Measurements from ENCODE around the gene RNU6-9.
"Not testable (repeated sequence)": the region's sequence is repeated elsewhere in the genome, so short reads cannot be mapped to it uniquely, and the experiment has no call there.

The RNU6-9 gene

DNA sequence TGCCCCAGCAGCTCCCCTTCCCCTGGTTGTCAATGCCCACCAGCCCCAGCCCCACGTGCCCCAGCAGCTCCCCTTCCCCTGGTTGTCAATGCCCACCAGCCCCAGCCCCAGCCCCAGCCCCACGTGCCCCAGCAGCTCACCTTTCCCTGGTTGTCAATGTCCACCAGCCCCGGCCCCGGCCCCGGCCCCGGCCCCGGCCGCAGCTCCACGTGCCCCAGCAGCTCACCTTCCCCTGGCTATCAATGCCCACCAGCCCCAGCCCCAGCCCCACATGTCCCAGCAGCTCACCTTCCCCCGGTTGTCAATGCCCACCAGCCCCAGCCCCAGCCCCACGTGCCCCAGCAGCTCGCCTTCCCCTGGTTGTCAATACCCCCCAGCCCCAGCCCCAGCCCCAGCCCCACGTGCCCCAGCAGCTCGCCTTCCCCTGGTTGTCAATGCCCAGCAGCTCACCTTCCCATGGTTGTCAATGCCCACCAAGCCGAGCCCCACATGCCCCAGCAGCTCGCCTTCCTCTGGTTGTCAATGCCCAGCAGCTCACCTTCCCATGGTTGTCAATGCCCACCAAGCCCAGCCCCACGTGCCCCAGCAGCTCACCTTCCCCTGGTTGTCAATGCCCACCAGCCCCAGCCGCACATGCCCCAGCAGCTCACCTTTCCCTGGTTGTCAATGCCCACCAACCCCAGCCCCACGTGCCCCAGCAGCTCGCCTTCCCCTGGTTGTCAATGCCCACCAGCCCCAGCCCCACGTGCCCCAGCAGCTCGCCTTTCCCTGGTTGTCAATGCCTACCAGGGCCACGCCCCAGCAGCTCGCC, 14.3 kb upstream of the RNU6-9 start:
- not testable (repeated sequence) for DNase-seq

DNA sequence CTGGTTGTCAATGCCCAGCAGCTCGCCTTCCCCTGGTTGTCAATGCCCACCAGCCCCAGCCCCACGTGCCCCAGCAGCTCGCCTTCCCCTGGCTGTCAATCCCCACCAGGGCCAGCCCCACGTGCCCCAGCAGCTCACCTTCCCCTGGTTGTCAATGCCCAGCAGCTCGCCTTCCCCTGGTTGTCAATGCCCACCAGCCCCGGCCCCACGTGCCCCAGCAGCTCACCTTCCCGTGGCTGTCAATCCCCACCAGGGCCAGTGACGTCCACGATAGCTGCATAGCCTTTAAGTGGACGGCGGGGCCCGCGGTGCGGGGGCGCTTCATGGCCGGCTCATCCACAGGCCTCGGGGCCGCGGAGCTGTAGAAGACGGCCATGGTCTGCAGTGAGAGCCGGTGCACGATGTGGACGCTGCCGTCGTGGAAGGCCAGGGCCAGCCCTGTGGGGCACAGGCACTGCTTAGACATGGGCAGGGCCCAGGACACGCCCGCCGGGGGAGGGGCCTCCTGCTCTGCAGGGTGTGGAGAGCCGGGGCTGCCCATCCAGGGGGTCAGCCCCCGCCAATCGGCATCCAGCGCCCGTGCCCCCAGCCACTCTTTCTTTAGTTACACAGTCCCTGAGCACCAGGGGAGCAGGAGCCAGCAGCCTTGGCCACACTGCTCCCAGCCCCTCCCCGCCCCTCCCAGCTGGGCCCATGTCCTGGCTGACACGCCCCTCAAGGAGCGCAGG, 13.4 kb upstream of the RNU6-9 start:
- DNase-seq: no peak

DNA sequence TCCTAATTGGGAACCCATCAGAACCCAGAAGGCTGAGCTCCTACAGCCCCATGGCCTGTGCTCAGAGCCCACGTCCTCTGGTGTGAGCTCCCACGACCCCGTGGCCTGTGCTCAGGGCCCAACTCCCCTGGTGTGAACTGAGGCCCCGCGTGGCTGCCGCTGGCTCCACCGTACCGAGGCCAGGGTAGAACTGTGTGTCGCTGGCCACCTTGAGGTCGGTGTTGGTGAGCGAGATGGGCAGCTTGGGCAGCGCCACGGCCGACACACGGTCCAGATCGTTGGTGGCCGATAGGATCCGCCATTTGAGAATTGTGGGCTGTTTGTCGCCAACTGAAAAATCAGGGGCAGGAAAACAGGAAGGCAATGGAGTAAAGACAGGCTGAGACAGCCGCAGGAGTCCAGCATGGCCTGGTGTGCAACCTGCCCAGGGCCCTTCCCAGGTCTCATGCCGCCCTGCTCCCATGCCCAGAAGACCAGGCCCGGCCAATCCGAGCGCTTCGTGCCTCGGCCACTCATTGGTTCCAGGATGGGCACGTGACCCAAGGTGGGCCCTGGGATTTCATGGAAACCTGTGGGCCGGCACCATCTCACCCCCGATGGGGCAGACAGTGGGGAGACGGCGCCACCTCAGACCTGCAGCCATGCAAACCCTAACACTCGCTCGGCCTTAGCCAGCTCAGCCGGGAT, 11.8 kb upstream of the RNU6-9 start:
- no peak for DNase-seq

DNA sequence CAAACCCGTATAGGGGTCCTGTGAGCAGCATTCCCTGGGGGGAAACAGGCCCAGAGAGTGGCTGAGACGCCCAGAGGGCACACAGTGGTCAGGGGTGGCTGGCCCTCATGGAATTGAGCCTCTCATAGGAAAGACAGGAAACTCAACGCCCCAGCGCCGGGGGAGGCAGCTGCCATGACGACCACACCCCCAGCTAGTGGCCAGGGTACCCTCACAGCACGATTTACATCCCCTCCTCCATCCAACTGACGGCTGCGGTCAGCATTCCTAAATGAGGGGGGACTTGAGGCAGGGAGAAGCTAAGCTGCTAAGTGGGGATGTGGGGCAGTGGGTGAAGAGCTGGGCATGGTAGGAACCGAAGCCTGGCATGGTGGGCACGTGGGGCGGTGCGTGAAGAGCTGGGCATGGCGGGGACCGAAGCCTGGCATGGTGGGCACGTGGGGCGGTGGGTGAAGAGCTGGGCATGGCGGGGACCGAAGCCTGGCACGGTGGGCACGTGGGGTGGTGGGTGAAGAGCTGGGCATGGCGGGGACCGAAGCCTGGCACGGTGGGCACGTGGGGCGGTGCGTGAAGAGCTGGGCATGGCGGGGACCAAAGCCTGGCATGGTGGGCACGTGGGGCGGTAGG, 10.3 kb upstream of the RNU6-9 start:
- no peak for DNase-seq

DNA sequence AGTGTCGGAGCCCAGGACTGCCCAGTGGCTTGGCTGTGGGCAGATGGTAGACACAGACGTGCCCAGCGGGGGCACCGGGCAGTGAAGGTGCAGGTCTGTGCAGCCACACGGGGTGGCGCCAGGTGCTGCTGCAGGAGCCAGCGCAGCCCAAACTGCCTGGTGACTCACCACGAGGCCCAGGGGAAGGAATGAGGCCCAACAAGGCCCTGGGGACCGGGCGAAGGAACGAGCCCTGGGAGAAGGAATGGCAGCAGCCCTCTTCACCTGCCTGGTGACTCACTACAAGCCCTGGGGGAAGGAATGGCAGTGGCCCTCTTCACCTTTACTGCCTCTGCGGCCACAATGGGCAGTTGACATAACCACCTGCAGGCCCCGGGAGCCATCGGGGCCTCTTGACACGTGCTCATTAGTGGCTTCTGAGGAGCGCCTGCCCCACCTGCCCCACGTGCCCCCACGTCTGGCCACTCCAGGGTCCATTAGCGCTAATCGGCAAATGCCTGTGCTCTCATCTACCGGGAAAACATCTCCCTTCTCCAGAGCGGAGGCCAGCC, 9.5 kb upstream of the RNU6-9 start:
- no peak for DNase-seq

DNA sequence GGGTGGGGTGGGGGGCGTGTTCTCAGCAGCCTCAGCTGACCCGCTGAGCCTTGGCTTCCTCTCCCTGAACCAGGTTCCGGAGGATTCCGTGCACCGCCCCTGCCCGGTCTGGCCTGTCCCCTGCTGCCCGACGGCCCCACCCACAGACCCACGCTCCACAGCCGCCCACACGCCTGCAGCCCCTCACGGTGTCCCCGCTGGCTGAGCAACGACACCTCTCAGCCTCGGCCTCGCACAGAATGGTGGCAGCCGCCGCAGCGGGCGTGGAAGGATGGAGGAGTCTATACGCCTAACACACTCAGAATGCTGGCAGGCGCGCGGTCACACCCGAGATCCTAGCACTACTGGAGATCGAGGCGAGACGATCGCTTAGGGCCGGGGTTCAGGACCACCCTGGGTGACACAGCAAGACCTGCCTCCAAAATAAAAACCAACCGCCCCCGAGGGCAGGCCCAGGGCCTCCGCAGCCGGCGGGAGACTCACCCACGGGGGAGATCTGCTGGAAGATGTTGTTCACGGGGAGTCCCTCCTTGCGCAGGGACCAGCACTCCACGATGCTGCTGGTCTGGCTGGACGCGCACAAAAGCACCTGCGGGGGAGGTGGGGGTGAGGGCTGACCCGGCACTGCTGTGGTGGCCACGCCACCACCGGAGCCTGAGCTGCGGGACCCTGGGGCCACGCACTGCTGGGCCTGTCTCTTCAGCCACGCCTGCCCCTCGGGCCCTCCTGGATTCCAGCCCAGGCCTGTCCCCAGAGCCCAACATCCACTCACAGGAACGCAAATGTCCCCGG, 8.7 kb upstream of the RNU6-9 start:
- no peak for DNase-seq

DNA sequence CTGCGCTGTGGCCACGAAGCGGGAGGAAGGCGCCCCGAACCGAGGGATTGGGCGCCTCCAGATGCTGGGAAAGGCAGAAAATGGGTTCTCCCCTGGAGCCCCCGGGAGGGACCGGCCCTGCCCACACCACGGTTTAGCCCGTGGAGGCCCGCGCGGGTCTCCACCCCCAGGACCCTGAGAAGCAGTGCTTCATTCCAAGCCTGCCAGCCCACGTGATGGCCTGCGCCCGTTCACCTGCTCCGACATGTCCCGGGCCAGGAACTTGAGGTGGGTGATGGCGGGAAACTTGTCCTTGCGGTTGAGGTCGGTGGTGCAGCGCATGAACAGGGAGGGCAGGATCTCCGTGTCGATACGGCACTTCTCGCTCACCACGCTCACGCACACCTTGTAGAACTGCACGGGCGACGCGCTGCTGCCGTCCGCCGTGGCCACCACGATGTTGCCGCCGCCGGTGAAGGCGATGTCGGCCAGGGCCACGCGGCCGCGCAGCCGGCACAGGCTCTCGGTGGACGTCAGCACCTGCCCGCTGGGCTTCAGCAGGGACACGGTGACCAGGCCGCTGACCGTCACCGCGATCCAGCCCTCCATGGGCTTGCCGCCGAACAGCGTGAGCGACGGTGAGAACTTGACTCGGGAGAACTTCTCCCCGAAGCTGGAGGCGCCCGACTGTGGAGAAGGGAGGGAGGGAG, 7.6 kb upstream of the RNU6-9 start:
- no peak for DNase-seq

DNA sequence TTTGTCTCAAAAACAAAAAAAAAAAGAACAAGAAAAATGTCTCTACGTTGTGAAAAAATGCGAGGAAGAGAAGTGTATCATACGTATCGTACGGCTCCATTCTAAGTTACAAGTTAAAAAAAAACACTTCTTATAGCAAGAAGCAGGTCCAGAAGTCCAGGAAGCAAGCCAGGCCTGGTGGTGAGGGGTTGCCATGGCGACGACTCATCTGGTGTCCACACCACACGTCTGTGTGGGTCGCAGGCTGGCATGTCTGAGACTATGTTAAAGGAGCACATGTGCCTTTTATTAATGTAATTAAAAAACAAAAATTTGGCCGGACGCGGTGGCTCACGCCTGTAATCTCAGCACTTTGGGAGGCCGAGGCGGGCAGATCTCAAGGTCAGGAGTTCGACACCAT, 6.2 kb upstream of the RNU6-9 start:
- DNase-seq: no peak

DNA sequence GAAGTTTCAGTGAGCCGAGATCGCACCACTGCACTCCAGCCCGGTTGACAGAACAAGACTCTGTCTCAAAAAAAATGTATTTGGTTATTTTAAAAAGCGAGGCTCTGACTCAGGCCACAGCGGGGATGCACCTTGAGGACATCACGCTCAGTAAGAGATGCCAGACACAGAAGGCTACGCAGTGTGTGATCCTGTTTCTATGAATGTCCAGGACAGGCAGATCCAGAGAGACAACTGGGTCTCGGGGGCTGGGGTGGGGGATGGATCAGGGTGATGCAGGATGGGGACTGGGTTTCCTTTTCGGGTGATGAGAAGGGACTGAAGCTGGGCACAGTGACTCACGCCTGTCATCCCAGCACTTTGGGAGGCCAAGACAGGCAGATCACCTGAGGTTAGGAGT, 5.7 kb upstream of the RNU6-9 start:
- DNase-seq: no peak

DNA sequence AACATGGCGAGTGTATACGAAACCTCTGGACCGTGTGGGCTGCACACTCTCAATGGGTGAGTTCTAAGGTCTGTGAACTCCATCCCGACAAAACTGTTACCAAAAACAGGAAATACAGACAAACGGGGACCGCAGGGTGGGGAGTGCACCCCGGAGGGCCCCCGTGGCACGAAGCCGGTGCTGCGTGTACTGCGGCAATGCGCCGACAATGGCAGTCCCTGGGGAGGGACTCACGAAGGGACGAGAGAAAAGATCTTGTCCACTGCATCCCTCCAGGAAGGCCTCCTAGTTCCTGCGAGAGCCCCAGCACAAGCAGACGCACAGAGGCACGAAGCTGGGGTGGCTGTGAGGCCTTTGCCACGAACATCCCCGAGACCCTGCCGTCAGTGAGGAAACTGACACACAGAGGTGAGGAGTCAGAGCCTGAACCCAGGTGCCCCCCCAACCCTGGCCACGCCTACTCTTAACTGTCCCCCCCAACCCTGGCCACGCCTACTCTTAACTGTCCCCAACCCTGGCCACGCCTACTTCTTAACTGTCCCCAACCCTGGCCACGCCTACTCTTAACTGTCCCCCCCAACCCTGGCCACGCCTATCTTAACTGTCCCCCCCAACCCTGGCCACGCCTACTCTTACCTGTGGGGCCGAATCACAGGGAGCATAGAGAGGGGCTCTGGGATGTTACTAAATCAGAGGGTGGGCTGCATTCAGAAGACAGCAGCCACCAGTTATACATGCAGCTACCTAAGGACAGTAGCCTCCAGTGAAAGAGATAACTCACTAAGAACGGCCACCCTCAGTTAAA, 4.5 kb upstream of the RNU6-9 start:
- no peak for DNase-seq

DNA sequence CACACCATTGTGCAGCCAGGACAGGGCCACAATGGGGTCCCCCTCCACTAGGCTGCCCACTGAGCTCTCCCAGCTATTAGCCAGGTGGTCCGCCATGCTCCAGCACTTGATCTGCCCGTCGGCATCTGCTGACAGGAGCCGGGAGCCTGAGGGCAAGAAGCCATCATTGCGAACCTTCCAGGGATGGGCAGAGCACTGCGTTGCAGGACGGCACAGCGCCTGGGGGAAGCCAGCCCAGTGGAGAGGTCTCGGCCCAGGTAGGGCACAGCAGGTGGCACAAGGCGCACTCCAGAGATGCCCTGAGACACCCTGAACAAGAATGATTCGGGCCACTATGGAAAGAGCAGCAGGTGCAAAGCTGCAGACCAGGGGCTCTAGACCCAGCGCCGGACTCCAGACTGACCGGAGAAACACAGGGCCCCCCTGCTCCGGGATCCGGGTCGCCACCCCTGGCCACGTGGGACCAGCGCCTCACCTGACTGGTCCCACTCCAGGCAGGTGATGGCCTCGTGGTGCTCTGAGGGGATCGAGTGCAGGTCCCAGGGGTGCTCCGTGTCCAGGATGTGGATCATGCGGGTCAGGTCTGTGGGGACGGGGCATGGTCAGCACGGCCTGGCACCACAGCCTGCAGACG, 3.5 kb upstream of the RNU6-9 start:
- DNase-seq: no peak

DNA sequence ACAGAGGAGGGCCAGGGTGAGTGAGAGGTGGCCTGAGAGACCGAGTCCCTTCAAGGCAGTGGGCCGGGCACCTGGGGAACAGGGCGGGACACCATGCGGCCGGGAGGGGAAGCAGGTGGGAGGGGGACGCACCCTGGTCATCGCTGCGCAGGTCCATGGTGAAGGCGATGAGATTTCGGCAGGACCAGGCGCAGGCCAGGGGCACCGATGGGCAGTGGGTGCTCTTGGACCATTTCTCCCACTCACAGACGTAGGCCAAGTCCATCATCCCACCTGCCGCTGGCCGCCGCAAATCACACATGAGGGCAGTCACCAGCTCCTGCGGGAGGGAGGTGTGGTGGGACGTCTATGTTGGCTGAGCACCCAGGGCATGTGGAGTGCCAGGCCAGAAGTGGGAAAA, 2.5 kb upstream of the RNU6-9 start:
- DNase-seq: no peak

DNA sequence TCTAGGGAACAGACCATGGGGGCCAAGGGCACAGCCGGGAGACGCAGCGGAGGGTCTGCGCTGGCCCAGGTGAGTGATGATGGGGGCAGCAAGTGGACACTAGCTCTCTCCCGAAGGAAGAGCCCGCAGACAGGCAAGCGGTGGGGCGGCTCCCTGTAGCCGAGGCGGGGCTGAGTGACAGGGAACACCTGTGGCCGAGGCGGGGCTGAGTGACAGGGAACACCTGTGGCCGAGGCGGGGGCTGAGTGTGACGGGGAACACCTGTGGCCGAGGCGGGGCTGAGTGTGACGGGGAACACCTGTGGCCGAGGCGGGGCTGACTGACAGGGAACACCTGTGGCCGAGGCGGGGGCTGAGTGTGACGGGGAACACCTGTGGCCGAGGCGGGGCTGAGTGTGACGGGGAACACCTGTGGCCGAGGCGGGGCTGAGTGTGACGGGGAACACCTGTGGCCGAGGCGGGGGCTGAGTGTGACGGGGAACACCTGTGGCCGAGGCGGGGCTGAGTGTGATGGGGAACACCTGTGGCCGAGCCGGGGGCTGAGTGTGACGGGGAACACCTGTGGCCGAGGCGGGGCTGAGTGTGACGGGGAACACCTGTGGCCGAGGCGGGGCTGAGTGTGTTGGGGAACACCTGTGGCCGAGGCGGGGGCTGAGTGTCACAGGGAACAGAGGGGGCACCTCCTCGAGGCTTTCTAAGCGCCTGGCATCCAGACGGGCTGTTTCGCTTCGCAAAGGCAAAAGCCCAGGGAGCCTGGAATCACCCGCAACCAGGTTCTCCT, 1.7 kb upstream of the RNU6-9 start:
- DNase-seq: not testable (repeated sequence)

DNA sequence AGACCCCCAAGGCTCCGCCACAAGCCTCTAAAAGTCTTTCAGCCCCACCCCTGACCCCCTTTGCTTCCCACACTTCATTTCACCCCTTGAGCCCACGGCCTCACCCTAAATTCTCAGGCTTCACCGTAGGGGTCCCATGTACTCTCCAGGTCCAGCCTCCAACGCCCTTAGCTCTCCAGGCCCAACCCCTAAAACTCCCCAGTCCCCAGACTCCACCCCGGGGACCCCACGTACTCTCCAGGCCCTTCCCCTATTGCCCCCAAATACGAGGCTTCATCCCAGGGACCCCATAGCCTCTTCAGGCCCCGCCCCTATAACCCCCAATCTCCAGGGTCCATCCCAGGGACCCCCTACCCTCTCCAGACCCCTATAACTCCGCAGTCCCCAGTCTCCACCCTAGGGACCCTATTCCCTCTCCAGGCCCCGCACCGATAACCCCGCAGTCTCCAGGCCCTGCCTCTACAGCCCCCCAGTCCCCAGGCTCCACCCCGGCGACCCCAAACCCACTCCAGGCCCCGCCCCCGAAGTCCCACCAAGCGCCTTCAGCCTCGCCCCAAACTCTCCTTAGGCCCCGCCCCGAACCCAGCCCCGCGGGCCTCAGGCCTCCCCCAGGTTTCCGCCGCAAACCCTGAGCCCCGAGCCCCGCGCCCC, 916 bp upstream of the RNU6-9 start:
- DNase-seq: no peak

DNA sequence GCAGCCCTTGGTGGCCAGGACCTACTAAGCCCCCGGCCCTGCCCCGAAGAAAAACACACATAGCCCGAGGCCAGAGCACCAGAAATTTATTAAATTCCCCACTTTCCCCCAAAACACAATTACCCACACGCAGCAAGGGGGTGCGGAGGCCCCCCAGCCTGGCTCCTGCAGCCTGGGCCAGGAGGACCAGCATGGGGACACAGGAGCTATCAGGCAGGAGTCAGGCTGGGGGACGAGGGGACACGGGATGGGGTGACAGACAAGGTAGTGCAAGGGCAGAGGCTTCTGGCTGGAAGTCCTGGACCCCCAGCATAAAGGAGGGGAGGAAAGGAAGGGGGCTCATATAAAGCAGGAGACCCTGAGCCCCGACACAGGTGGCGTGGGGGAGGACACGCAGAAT, 3.1 kb downstream of the RNU6-9 start:
- DNase-seq: no peak

DNA sequence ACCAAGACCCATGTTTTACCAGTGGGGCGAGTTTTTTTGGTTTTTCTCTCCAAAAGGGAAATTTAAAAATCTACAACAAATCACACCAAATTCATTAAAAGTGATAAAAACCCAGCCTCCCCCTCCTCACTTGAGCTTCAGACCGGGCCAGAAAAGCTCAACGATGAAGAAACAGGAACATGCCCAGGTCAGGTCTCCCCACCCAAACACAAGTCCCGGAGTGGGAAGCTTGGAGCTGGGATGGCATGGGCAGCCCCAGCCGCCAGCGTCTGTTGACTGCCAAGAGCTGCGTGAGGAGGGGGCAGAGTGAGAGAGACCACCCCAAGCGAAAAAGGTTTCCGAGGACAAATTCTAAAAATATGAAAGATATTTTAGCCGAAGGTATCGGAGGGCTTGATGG, 3.7 kb downstream of the RNU6-9 start:
- DNase-seq: no peak

DNA sequence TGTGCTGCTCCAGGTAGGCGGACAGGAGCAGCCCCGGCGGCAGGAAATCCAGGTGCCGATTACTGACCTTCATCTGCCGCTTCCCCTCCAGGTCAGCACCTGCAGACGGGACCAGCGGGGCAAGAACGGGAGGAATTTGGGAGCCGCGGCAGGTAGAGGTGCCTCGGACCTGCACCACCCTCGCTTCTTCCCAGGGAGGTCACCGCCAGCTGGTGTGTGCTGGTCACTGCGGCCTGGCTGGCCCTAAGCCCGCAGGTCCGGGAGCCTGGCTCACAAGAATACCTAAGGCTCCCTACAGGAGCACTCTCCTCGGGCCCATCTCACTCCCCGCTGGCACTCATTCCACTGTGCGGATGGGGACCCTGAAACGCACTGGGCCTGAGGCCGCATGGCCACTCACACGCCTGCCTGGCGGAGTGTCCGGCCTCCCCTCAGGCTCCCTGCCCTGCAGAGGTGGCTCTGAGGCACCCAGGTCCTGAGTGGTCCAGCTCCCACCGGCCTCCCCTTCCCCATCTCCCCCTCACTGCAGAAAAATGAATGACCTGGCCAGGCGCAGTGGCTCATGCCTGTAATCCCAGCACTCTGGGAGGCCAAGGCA, 4.3 kb downstream of the RNU6-9 start:
- DNase-seq: no peak

DNA sequence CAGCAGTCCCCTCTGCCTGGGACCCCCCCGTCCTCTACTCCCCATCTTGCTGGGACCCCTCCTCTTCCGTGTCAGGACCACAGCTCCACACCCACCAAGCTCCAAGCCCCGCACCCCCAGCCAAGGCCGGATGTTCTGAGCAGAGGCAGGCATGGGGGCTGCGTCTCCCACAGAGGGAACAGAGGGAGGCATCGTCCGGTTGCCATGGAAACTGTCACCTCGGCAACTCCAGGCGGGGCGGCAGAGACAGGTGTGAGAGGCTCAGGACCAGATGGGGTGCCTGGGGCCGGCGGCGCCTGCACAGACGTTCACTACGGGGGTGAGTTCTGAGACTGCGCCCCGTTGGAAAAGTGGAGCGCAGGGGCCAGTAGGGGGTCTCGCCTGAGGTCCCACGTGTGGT, 5.4 kb downstream of the RNU6-9 start:
- no peak for DNase-seq
